ENCODE measurements around the gene VPS37B.
"Not testable (repeated sequence)": the region's sequence is repeated elsewhere in the genome, so short reads cannot be mapped to it uniquely, and the experiment has no call there.

Gene VPS37B

GRCh38 chr12:122908915-122909314 is 13.0 kb upstream of the VPS37B start:
- DNase-seq (ENCODE audit: low read depth in 3 of 3): no peak

- DNase-seq (ENCODE audit: low read depth in 3 of 3): not testable (repeated sequence)
Measured at GRCh38 chr12:122905258-122905657, 9.3 kb upstream of the VPS37B start.

- no peak for DNase-seq (ENCODE audit: low read depth in 3 of 3)
Measured at GRCh38 chr12:122903693-122904034, 7.7 kb upstream of the VPS37B start.

GRCh38 chr12:122902854-122903692 is 7.1 kb upstream of the VPS37B start:
- no peak for DNase-seq (ENCODE audit: low read depth in 3 of 3)

- no peak for DNase-seq (ENCODE audit: low read depth in 3 of 3)
Measured at GRCh38 chr12:122899887-122900286, 4.0 kb upstream of the VPS37B start.

- no peak for DNase-seq (ENCODE audit: low read depth in 3 of 3)
Measured at GRCh38 chr12:122896662-122897061, 738 bp upstream of the VPS37B start.

GRCh38 chr12:122895320-122895703 is 612 bp downstream of the VPS37B start:
- DNase-seq (ENCODE audit: low read depth in 3 of 3): no peak

GRCh38 chr12:122894193-122895121 is 1.5 kb downstream of the VPS37B start:
- no peak for DNase-seq (ENCODE audit: low read depth in 3 of 3)

- no peak for DNase-seq (ENCODE audit: low read depth in 3 of 3)
Measured at GRCh38 chr12:122893208-122894153, 2.4 kb downstream of the VPS37B start.

GRCh38 chr12:122892724-122893123 is 3.2 kb downstream of the VPS37B start:
- DNase-seq (ENCODE audit: low read depth in 3 of 3): not testable (repeated sequence)

GRCh38 chr12:122891661-122892525 is 4.0 kb downstream of the VPS37B start:
- no peak for DNase-seq (ENCODE audit: low read depth in 3 of 3)

GRCh38 chr12:122889761-122890520 is 6.0 kb downstream of the VPS37B start:
- DNase-seq (ENCODE audit: low read depth in 3 of 3): no peak

- DNase-seq (ENCODE audit: low read depth in 3 of 3): no peak
Measured at GRCh38 chr12:122888232-122888752, 7.6 kb downstream of the VPS37B start.

- no peak for DNase-seq (ENCODE audit: low read depth in 3 of 3)
Measured at GRCh38 chr12:122887819-122888212, 8.1 kb downstream of the VPS37B start.

GRCh38 chr12:122886851-122887818 is 8.8 kb downstream of the VPS37B start:
- DNase-seq (ENCODE audit: low read depth in 3 of 3): peak in 1 of 3 donors; percentile 50

- no peak for DNase-seq (ENCODE audit: low read depth in 3 of 3)
Measured at GRCh38 chr12:122886161-122886560, 9.8 kb downstream of the VPS37B start.

GRCh38 chr12:122884860-122885259 is 11.1 kb downstream of the VPS37B start:
- no peak for DNase-seq (ENCODE audit: low read depth in 3 of 3)

- no peak for DNase-seq (ENCODE audit: low read depth in 3 of 3)
Measured at GRCh38 chr12:122884091-122884826, 11.7 kb downstream of the VPS37B start.

Data from stimulated activated CD4-positive, alpha-beta T cell treated with anti-CD3 and anti-CD28 coated beads, TNF-alpha, amount 100 ng/mL, for 48 hours (primary cell).